Umbilical cord (tissue), 2 donors: ENCODE data around the gene SPATA31D1. TPM values are rescaled to one million over a fixed set of nuclear protein-coding genes. Genes with fewer than 3 reads are reported as not detected.

Experiments
- DNase-seq: peaks from one replicate; pipeline ENCODE4 v3.0.0-alpha.2; 2015; ENCODE audit warnings: low spot score
- total RNA-seq: library from RNA; depleted of rRNA; stranded (reverse); fragments of >200 nt; gene quantifications from one replicate; pipeline ENCODE4 v1.2.3, GENCODE V29; 2014; ENCODE audit warnings: low replicate concordance; ENCODE audit not compliant: insufficient read depth

SPATA31D1 gene
- total RNA-seq, 1 donor from 2014 or later = 0.24 TPM

DNA sequence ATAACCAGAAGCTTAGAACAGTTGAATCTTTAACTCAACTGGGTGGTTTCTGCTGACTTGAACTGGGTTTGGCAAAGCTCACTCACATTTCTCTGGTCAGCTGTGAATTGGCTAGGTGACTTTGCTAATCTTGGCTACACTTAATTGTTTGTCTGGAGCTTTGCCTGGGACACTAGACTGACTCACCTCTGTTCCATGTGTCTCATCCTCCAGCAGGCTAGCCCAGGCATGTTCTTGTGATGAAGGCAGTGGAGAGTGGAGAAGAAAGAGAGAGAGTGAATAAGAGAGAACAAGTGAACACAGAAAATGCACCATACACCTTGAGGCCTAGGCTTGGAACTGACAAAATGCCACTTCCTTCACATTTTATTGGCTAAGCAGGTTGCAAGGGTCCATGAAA is 32.6 kb downstream of the SPATA31D1 start:
- no peak for DNase-seq

- DNase-seq = no peak
Observed at GRCh38 chr9:82022121-82022520, 33.5 kb downstream of the SPATA31D1 start.

DNA sequence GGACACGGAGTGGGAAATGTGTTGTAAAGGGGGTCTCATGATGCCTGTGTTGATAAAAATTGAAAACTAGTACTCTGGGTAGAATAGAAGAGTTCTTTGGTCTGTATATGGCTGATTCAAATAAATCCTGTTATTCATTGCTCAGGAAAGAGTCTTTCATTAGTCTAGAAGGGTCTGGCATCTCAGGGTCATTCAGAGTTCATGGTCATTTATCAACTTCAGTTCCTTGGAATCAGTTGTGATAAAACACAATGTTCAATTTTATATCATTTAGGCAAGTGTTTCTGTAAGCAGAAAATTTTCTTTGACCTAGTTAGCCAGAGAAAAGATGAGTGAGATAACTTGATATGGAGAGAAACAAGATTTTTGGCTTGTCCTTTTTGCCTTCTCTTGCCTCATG is 36.3 kb downstream of the SPATA31D1 start:
- no peak for DNase-seq

- DNase-seq = peak; percentile 46
Observed at GRCh38 chr9:82031538-82032280, 43.1 kb downstream of the SPATA31D1 start.

DNA sequence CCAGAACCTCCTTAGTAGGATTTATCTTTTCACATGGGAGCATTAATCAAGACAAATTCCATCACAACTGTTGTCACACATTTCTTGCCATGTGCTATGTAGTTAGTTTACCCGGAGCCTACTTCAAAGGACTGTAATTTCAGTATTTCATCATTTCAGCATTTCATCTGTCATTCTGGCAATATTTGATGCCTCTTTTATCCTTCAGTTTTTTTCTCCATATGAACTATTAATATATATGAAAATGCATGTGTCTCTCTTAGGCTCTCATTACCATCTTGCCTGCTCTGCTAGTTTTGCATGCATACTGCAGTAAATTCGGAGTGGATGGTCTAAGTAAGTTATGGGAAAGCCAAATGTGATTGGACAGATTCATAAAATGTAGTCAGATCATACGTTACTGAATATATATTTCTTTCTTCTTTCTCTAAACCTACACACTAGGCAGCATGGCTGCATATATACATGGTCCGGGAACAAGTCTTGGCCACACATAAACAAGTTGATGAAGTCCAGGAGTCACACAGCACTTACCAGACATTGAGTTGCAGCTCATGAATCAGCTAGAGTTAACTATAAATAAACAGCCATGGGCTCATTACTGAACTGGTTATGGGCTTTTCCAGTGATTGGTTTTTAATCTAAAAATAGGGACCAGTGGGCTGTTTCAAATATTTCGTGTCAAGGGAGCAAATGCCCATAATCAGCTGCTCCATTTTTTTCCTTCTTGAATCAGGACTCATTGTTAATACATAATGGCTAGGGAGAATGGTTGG is 46.6 kb downstream of the SPATA31D1 start:
- DNase-seq = no peak

DNA sequence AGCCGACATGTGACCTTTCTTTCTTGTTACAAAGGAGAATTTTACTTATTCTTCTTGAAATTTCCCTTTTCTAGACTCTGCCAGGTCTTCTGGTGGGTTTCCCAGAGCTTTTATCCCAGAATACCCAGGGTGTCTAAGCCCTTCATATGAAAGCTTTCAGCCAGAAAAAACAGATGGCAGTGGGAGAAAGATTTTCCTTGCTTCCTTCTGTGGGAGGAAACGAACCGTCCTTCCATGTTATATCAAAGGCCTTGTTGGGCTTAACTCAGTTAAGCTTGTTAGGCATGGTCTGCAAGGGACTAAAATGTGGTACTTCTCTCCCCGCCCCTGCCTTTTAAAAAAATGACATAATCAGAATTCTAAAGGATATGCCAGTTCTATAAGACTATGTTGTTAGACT is 47.5 kb downstream of the SPATA31D1 start:
- peak; percentile 27 for DNase-seq

DNA sequence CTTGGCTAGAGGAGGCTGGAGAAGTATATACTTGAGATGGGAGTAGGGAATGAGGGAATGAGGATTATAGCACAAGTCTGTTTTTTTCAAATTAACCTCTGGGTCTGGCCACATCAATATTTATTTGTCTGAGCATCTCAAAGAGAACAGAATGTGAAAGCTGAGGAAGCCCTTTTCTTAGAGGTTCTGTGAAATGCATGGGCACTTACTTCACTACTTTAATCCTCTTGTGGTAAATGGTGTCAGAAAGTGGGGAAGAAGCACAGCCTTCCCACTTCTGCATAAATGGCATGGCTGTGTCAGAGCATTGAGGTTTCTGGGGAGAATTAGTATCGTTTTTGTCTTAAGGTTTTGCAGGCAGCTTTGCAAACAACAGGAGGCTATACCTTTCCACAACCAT is 48.6 kb downstream of the SPATA31D1 start:
- DNase-seq = no peak

DNA sequence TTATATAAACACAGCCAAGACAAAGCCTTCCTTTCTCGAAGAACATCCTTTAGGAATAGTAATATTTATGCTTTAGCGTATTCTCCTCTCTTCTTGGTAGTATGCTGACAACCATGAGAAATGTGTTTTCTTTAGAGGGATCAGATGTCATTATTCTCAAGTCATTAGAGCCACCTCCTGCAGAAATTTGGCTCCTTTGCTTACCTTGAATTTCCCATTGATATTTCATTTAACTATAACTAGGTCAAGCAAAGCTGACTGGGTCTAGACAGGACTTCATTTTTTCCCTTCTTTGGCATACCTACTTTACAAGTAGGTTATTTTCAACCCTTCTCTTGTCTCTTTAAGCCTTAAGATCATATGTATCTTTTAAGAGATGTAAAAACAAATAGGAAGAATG is 50.3 kb downstream of the SPATA31D1 start:
- no peak for DNase-seq

Other genes with a start within 250 kb of the SPATA31D1 start
- 1.7 TPM for gene SPATA31D4, start 60.3 kb upstream of the SPATA31D1 start, total RNA-seq
- 2.2 TPM for gene SPATA31D3, start 45.3 kb upstream of the SPATA31D1 start, total RNA-seq